Prostate gland (tissue), 2 donors: Measurements from ENCODE around the gene TYMS.

Experiments used
- POLR2A ChIP-seq: fragments of 450-650 bp; IDR thresholded peaks from one replicate; pipeline ENCODE4 v1.6.1; 2016; ENCODE audit warnings: antibody characterized with exemption, mild to moderate bottlenecking
- TF ChIP-seq, protein P1 (sequence below), 4 experiments: fragments of 200-600 bp in 2 of 4; fragments of 450-650 bp in 2 of 4; sonication (generic) in 2 of 4; IDR thresholded peaks; 1 replicate in 3 of 4; 2 replicates in 1 of 4; pipeline ENCODE4 v1.5.1; 2016 to 2019; ENCODE audit warnings: antibody characterized with exemption in 4 of 4, mild to moderate bottlenecking in 2 of 4, moderate library complexity in 2 of 4

DNA sequence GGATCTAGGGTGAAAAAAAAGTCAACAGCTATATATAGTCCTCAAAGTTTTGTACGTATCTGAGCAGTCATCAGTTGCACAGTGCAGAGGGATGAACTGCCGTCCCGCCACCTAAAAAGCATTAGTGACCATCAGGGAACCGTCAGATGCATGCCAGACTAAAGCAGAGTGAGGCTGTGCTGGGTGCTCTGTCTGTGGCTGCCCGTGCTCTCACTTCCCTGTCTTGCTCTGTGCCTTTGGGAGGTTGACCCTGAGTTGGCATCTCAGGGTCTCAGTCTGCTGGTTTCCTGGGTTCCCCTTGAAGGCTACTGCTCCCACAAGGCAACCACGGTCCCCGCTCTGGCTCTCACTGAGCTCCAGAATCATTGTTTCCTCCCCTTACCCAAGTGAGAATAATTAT is 49.5 kb upstream of the TYMS start:
- TF ChIP-seq, protein P1, sequence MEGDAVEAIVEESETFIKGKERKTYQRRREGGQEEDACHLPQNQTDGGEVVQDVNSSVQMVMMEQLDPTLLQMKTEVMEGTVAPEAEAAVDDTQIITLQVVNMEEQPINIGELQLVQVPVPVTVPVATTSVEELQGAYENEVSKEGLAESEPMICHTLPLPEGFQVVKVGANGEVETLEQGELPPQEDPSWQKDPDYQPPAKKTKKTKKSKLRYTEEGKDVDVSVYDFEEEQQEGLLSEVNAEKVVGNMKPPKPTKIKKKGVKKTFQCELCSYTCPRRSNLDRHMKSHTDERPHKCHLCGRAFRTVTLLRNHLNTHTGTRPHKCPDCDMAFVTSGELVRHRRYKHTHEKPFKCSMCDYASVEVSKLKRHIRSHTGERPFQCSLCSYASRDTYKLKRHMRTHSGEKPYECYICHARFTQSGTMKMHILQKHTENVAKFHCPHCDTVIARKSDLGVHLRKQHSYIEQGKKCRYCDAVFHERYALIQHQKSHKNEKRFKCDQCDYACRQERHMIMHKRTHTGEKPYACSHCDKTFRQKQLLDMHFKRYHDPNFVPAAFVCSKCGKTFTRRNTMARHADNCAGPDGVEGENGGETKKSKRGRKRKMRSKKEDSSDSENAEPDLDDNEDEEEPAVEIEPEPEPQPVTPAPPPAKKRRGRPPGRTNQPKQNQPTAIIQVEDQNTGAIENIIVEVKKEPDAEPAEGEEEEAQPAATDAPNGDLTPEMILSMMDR (IDR thresholded peaks at IDR 0.05): no peak
- no peak for TF ChIP-seq POLR2A
